Stimulated activated CD4-positive, alpha-beta T cell treated with anti-CD3 and anti-CD28 coated beads, Interleukin-1b, Interleukin-23, amount 100 ng/mL, for 48 hours (primary cell): Measurements from ENCODE around the gene CARF.
"Not testable (repeated sequence)": the region's sequence is repeated elsewhere in the genome, so short reads cannot be mapped to it uniquely, and the experiment has no call there.

Experiments
- DNase-seq: peaks from one replicate; pipeline ENCODE4 v3.0.0-alpha.2; 2020

The CARF gene, protein sequence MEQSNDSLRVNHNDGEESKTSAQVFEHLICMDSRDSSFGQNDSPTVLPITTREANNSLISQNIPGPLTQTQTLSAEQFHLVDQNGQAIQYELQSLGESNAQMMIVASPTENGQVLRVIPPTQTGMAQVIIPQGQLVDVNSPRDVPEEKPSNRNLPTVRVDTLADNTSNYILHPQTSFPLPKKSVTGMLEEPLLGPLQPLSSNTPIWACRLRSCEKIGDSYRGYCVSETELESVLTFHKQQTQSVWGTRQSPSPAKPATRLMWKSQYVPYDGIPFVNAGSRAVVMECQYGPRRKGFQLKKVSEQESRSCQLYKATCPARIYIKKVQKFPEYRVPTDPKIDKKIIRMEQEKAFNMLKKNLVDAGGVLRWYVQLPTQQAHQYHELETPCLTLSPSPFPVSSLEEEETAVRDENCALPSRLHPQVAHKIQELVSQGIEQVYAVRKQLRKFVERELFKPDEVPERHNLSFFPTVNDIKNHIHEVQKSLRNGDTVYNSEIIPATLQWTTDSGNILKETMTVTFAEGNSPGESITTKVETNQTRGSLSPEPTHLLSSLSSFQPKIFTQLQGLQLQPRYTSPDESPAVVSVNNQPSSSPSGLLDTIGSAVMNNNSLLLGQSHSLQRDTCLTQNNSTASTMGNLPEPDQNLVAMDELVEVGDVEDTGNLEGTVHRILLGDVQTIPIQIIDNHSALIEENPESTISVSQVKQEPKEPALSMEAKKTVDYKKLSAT

DNA sequence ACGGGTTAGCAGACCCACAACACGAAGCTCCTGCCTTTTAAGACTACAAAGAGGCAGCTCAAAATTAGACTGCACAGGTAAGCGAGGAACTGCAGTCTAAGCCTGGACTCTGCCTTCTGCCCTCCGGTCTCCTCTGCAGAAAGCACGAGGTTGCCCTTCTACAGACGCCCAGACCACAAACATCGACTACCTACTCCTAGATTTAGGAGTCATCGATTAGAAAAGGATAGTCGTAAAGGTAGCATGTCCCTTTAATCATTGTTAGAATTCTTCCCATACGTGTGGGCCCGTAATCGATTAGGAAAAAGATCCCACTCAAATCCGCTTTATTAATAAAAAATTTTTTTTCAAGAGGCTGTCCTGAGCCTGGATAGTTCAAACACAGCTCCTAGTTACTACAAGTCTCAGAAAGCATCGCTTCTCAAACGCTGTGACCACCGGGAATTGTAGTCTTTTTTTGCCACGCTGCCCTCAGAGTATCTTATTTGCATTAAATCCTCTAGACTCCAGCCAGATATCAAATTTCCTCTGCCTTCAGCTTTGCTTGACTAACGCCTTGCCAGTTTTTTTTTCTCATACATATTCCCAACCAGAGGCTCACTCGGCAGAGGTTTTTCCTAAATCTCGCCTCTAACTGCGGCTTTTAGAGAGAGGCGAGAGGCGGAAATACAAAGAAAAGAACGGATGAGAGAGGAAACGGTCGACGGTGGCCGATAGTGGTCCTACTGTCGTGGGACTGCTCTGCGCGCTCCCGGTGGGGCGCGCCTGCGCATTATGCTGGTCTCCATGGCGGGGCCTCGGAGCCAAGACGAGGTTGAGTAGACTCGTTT, at the start of gene CARF, which contains the start of gene WDR12:
CARF (plus strand) TSS at position 764 of the 830 bp plus-strand sequence. CDS start 29,628 bp downstream, outside the sequence.
WDR12 (minus strand) TSS at position 162 of the 830 bp plus-strand sequence. CDS start 197 bp downstream, outside the sequence.
- DNase-seq = peak; percentile 90

DNA sequence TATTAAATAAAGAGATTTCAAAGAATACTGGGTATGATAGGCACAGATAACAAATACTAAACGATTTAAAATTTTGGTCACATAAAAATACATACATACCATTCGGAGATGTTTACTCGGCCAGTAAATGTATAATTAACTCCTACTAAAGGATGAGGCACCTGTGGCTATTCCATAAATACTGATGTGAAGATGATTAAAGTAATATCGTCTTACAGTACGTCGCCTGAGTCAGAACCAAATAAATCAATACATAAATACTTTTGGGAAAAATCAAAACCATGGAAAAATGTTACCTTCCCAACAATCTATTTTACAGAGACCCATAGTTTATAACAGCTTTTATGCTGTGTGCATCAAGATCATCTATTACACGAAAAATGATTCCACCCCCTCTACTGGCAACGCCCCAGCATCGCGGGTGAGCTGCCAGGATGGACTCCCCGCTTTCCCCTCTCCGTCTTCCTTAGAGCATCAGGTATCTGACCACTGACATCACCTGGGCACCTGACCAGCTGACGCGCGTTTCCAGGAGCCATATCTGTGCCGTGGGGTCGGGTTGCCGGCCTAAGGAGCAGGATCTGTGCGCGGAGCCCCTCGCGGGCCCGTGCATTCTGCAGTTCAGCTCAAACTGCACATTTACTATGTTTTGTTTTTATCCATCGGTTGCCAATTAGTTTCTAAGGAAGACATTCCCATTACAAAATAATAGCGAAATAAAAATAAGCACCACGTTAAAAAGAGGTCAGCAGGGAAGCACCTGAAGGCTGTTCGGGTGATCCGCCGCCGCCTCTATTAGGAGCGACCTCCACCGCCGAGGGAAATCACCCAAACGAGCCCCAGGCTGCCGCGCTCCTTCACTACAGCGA, 41.4 kb upstream of the CARF start:
- DNase-seq = peak; percentile 60

GRCh38 chr2:202871300-202872141, 40.6 kb upstream of the CARF start, which contains the start of gene ICA1L:
Gene ICA1L, minus strand, starts transcription at chr2:202871766. Its CDS starts 42,757 bp downstream, at chr2:202829009.
- DNase-seq = peak; percentile 44

DNA sequence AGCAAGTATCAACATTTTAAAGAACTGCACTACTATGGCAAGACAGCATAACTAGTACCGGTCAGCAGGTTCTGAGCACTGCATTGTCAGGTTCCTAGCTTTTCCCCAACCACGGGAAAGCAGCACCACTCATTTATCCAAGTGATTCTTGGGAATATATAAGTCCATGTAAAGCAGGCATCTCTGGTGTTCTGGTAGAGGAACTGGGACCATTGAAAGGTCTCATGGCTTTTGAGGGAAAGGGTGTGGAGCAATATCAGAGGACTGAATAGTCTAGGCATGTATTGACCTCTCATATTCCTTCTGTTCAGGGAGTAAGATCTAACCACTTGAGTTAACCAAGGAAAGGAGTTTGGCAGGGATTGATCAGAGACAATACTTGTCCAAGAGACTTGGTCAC, 34.4 kb upstream of the CARF start:
- DNase-seq = no peak

DNA sequence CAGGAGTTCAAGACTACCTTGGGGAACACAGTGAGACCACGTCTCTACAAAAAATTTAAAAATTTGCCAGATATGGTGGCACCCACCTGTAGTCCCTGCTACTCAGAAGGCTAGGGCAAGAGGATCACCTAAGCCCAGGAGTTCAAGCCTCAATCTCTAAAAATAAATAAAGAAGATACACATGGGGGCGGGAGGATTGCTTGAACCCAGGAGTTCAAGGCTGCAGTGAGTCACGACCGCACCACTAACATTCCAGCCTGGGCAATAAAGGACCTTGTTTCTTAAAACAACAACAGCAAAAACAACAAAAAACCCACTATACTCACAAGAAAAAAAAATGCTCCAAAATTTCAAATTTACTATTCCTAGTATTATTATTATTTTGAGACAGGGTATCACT, 30.5 kb upstream of the CARF start:
- no peak for DNase-seq

DNA sequence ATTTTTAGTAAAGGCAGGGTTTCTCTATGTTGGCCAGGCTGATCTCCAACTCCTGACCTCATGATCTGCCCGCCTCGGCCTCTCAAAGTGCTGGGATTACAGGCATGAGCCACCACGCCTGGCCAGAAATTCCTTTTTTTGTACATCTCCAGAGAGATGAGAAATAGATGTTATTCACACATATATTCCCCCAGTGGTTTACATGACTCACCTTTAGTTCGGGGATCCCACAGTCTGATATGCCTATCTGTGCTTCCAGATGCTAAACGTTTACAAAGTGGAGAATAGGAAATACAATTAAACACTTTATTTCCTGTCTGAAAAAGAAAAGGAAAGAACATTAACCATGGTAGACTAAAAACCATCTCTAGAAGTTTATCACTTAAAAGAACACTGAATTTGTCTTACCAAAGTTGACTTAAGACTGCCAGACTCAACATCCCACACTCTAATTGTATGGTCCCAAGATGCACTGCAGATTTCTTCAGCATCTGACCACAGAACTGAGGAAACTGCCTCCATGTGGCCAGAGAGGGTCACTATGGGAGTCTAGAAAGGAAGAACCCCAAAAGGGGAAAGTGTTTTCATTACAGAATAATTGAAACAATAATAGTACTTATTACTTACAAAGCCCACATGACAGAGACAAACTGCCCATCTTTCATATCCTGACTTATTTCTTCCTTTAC, 27.9 kb upstream of the CARF start:
- no peak for DNase-seq

DNA sequence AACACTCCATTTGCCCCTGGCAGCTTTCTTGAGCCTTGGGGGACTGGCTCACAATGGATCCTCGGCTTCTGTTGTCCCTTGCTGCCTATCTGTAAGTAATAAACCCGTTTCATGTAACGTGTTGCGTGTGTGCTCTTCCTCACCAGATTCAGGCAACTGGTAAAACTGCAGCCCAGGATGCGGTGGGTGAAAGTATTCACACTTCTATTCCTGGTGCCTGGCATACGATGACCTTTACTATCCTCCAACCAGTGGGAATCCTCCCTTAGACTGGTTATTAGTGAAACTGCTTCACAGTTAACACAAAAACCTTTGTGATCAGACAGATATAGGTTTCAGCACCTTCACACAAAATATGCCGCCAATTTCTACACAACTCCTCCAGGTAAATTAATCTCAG, 26.9 kb upstream of the CARF start:
- DNase-seq = no peak

DNA sequence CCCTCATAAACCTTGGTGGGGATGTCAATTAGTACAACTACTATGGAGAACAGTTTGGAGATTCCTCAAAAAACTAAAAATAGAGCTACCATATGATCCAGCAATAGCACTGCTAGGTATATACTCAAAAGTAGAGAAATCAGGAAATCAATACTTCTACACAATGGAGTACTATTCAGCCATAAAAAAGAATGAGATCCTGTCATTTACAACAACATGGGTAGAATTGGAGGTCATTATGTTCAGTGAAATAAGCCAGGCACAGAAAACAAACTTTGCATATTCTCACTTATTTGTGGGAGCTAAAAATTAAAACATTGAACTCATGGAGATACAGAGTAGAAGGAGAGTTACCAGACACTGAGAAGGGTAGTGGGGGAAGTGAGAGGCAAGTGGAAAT, 6.6 kb upstream of the CARF start:
- not testable (repeated sequence) for DNase-seq

- no peak for DNase-seq
Observed at GRCh38 chr2:202908186-202908585, 3.9 kb upstream of the CARF start.

DNA sequence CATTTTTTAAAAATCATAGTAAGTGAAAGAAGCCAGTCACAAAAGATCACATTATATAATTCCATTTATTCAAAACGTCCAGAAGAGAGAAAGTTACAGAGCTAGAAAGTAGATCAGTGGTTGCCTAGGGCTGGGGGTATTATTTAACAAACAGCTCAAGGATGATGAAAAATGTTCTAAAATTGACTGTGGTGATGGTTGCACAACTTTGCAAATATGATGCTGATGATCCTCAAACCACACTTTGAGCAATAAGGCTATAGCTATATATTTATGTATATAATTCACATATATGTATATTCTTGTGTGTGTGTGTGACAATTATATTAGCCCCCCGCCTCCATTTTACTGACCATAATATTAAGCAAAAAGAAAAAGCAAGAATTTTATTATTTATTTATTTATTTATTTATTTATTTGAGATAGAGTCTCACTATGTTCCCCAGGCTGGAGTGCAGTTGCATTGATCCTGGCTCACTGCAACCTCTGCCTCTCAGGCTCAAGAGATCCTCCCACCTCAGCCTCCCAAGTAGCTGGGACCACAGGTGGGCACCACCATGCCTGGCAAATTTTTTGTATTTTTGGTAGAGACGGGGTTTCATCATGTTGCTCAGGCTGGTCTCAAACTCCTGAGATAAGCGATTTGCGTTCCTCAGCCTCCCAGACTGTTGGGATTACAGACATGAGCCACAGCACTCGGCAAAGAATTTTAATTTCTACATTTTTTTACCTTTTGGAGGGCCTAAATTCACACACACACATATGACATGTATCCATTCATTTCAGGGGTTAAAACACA, 2.5 kb upstream of the CARF start:
- no peak for DNase-seq

DNA sequence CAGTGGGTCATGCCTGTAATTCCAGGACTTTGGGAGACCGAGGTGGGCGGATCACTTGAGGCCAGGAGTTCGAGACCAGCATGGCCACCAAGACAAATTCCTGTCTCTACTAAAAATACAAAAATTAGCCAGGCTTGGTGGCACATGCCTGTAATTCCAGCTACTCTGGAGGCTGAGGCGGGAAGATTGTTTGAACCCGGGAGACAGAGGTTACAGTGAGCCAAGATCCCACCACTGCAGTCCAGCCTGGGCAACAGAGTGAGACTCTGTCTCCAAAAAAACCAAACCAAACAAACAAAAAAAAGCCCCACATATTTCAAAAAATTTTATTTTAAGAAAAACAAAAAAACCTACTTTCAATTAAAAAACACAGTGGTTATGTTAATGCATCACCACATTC, 1.8 kb upstream of the CARF start:
- DNase-seq = not testable (repeated sequence)

DNA sequence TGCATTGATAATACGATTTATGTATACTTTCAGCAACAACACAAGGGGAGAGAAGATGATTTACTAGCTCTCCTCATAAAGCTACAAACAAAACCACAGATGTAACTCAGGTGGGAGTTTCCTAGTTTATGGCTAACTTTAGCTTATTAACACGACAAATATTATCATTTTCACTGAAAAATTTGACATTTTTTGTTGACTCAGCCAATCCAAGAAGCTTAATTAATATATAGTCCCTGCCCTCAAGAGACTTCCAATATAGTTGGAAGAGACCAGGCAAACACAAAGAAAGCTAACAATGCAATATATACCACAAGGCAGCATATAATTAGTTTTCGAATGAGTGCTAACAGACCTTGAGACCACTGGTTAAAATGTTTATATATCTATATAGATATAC, 1.4 kb upstream of the CARF start:
- no peak for DNase-seq

DNA sequence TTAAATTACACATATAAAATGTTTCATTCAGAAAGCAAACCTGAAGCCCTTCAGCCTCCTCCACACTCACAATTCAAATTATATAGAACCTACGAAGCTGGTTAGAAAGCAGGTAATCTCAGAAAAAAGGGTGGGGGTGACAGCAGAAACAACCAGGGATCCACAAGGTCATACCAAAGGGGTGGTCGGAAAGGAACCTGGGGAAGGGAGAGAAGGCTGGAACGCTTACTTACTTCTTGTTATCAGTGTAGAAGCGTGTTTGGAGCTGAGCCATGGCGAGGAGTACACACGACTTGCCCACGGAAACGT, 918 bp upstream of the CARF start:
- DNase-seq = no peak

- not testable (repeated sequence) for DNase-seq
Observed at GRCh38 chr2:202912342-202913201, 497 bp downstream of the CARF start.

GRCh38 chr2:202918860-202919259, 6.8 kb downstream of the CARF start:
- no peak for DNase-seq

DNA sequence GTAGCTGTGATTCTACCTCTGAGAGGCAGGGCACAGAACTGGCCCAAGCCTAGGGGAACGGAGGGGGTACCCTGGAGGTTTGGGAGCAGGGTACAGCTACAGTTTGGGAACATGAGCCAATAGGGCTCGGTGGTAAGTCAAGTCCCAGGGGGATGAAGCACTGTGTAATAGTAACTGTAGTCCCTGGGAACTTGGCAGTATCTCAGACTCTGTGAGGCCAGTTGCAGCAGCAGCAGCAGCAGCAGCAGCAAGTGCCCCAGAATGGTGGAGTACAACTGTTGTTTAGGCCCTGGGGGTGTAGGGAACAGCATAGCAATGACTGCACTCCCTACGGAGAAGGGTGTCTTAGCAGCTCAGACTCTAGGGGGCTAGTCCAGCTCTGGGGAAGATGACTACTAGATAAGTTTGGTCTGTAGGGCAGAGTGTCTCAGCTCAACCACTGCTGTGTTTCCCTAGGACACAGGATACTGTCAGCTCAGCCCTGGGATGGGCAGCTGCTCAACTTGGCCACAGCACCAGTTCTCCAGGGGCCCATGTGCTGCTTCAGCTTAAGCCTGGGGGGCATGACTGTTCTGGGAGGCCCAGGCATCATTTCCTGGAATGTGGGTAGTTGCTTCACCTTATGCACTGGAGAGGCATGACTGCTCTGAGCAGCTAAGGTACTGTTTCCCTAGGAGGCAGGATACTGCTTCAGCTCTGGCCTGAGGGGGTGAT, 20.5 kb downstream of the CARF start:
- DNase-seq = no peak

DNA sequence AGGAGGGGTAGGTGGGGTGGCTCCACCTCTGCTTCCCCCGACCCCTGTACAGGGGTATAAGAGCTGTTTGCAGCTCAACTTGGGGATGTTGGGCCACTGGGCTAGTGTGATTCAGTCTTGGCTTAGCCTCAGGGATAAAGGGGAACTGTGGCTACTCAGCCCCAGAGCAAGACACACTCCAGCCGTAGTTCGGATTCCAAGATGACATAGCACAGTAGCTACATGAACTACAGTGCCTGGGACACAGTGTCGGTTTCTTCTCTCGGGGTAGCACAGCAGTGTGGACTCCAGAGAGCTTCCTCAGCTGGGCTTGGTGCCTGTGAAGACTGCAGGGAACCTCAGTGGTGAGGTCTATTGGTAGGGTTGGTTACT, 21.1 kb downstream of the CARF start:
- DNase-seq = no peak

DNA sequence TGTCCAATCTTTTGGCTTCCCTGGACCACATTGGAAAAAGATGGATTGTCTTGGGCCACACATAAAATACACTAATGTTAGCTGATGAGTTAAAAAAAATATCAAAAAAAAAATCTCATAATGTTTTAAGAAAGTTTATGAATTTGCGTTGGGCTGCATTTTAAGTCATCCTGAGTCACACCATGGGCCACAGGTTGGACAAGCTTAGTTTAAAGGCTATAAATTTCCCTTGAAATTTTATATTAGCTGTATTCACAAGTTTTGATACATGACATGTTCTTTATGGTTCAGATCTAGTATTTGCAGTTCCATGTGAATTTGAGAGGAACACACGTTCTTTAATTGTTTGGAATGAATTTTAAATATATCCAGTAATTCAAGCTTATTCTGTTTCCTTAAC, 21.9 kb downstream of the CARF start:
- DNase-seq = no peak
